GM12878 (cell line): ENCODE results near the gene THADA. TPM values are rescaled to one million over a fixed set of nuclear protein-coding genes. Genes with fewer than 3 reads are reported as not detected.

Source experiments
- BCL11A ChIP-seq: IDR thresholded peaks from 2 replicates; pipeline ENCODE4 v1.6.1; 2011; ENCODE audit warnings: low read depth, low read length
- BCL3 ChIP-seq: IDR thresholded peaks from 2 replicates; pipeline ENCODE4 v1.6.1; 2011; ENCODE audit warnings: borderline replicate concordance, low read depth, mild to moderate bottlenecking, moderate library complexity, low read length; ENCODE audit not compliant: insufficient read depth, poor library complexity, severe bottlenecking
- BRCA1 ChIP-seq: IDR thresholded peaks from 2 replicates; pipeline ENCODE4 v1.6.1; 2011; ENCODE audit warnings: low read depth, low read length, improper control_type of control experiment
- ETV6 ChIP-seq, 2 experiments: fragments of 450-650 bp in 1 of 2; IDR thresholded peaks in 1 of 2; conservative IDR thresholded peaks in 1 of 2; 2 replicates each; pipeline ENCODE4 v1.6.1; 2014; ENCODE audit warnings: antibody characterized with exemption in 1 of 2, borderline replicate concordance in 1 of 2, low read depth in 1 of 2, mild to moderate bottlenecking in 1 of 2, moderate library complexity in 1 of 2
- EZH2 ChIP-seq: IDR thresholded peaks from 2 replicates; pipeline ENCODE4 v1.6.1; 2012; ENCODE audit warnings: low read depth, mild to moderate bottlenecking, control low read depth, inconsistent platforms, low read length, borderline replicate concordance; ENCODE audit not compliant: control insufficient read depth
- GATAD2B ChIP-seq: fragments of 450-650 bp; conservative IDR thresholded peaks from 2 replicates; pipeline ENCODE4 v1.6.1; 2017; ENCODE audit warnings: low read depth, mild to moderate bottlenecking, moderate library complexity
- HDAC6 ChIP-seq: fragments of 200-600 bp; sonication (generic); IDR thresholded peaks from one replicate; pipeline ENCODE4 v1.8.0; 2017; ENCODE audit warnings: antibody characterized with exemption; ENCODE audit not compliant: unreplicated experiment
- MEF2A ChIP-seq: IDR thresholded peaks from 2 replicates; pipeline ENCODE4 v1.6.1; 2011; ENCODE audit warnings: low read depth, mild to moderate bottlenecking, low read length, moderate library complexity; ENCODE audit not compliant: insufficient read depth
- MEF2B ChIP-seq: fragments of 450-650 bp; IDR thresholded peaks from 2 replicates; pipeline ENCODE4 v1.6.1; 2018; ENCODE audit warnings: mild to moderate bottlenecking, moderate library complexity; ENCODE audit not compliant: partially characterized antibody, poor library complexity, severe bottlenecking
- MTA3 ChIP-seq: IDR thresholded peaks from 2 replicates; pipeline ENCODE4 v1.6.1; 2012; ENCODE audit warnings: low read length, inconsistent platforms, borderline replicate concordance
- NBN ChIP-seq: fragments of 450-650 bp; IDR thresholded peaks from 2 replicates; pipeline ENCODE4 v1.6.1; 2016
- NFXL1 ChIP-seq: fragments of 450-650 bp; IDR thresholded peaks from 2 replicates; pipeline ENCODE4 v1.6.1; 2017; ENCODE audit warnings: antibody characterized with exemption, mild to moderate bottlenecking, borderline replicate concordance
- NFYA ChIP-seq: IDR thresholded peaks from 2 replicates; pipeline ENCODE4 v1.6.1; 2011; ENCODE audit warnings: low read depth, mild to moderate bottlenecking, low read length, improper control_type of control experiment, borderline replicate concordance
- PAX5 ChIP-seq: IDR thresholded peaks from 2 replicates; pipeline ENCODE4 v1.6.1; 2011; ENCODE audit warnings: low read depth, low read length, borderline replicate concordance
- RAD51 ChIP-seq: fragments of 450-650 bp; IDR thresholded peaks from 2 replicates; pipeline ENCODE4 v1.6.1; 2016; ENCODE audit warnings: moderate library complexity, mild to moderate bottlenecking, inconsistent platforms
- SIX5 ChIP-seq: IDR thresholded peaks from 2 replicates; pipeline ENCODE4 v1.6.1; 2011; ENCODE audit warnings: mild to moderate bottlenecking, low read depth, low read length, moderate library complexity; ENCODE audit not compliant: severe bottlenecking
- SMARCA5 ChIP-seq: fragments of 450-650 bp; IDR thresholded peaks from 2 replicates; pipeline ENCODE4 v1.6.1; 2017; ENCODE audit warnings: mild to moderate bottlenecking
- SRF ChIP-seq, 2 experiments: IDR thresholded peaks; 2 replicates each; pipeline ENCODE4 v1.6.1; 2011; ENCODE audit warnings: low read depth in 2 of 2, low read length in 2 of 2, mild to moderate bottlenecking in 1 of 2, moderate library complexity in 1 of 2
- TBL1XR1 ChIP-seq: IDR thresholded peaks from 2 replicates; pipeline ENCODE4 v1.6.1; 2012; ENCODE audit warnings: low read depth, low read length, improper control_type of control experiment
- polyA plus RNA-seq, 11 experiments: library from polyadenylated mRNA; depleted of rRNA in 4 of 11; unstranded in 6 of 11; stranded (reverse) in 5 of 11; fragments of >200 nt; fragmentation: Nextera tagmentation in 4 of 11; fragmentation: Illumina TruSeq in 1 of 11; extraction: Ambion mirVana in 4 of 11; extraction: Trizol in 1 of 11; gene quantifications; 1 replicate in 1 of 11; 2 replicates in 10 of 11; pipeline versions ENCODE4 v1.2.1 to v1.2.3, GENCODE V29; 2011 to 2016; ENCODE audit warnings: inconsistent platforms in 2 of 11, missing spikeins in 2 of 11, low read depth in 1 of 11
- total RNA-seq, 4 experiments: library from RNA; depleted of rRNA in 3 of 4; stranded (reverse); fragments of >200 nt in 3 of 4; fragmentation: Illumina TruSeq in 1 of 4; extraction: Trizol in 1 of 4; gene quantifications; 2 replicates each; pipeline versions ENCODE4 v1.2.1 to v1.2.3, GENCODE V29; 2013 to 2021
- TF ChIP-seq, protein P1 (sequence below): fragments of 450-650 bp; IDR thresholded peaks from 2 replicates; pipeline ENCODE4 v1.6.1; 2014; ENCODE audit warnings: mild to moderate bottlenecking
- TF ChIP-seq, protein P2 (sequence below): fragments of 450-650 bp; IDR thresholded peaks from 2 replicates; pipeline ENCODE4 v1.6.1; 2017; ENCODE audit warnings: low read depth, mild to moderate bottlenecking, moderate library complexity

The THADA gene
- total and polyA plus RNA-seq, 10 of the 15 experiments (the other 5 are each of a cell fraction or from before 2014, with no cell fraction given), result 14.6 to 33.2 (median 23.2) TPM

- TF ChIP-seq MEF2B (peak; percentile 98), TBL1XR1 (no peak; the same call in 1 of the 2 replicates), RAD51 (no peak), BCL3 (peak; percentile 69), NFYA (no peak), NBN (peak; percentile 48; the same call in 1 of the 2 replicates), SIX5 (no peak), MTA3 (peak; percentile 81; the same call in 1 of the 2 replicates), BCL11A (peak; percentile 71), NFXL1 (no peak), GATAD2B (peak; percentile 98), SRF (IDR thresholded peaks at IDR 0.05; ENCODE audit: low read depth in 2 of 2, low read length in 2 of 2) (0 out of 4 replicates have a peak, but pooled peaks of 1 of the 2 experiments have one; percentile 10), EZH2 (no peak), MEF2A (0 out of 2 replicates have a peak, but pooled peaks have one; percentile 68), ETV6 (conservative IDR thresholded peaks at IDR 0.05 in 1 of 2, IDR thresholded peaks at IDR 0.05 in 1 of 2; ENCODE audit: borderline replicate concordance in 1 of 2, low read depth in 1 of 2) (peak in 1 of 2 experiments; percentile 66; a peak in 1 of 4 replicates), BRCA1 (no peak), PAX5 (peak; percentile 80), HDAC6 (no peak), SMARCA5 (peak; percentile 62)
- TF ChIP-seq, protein P1, sequence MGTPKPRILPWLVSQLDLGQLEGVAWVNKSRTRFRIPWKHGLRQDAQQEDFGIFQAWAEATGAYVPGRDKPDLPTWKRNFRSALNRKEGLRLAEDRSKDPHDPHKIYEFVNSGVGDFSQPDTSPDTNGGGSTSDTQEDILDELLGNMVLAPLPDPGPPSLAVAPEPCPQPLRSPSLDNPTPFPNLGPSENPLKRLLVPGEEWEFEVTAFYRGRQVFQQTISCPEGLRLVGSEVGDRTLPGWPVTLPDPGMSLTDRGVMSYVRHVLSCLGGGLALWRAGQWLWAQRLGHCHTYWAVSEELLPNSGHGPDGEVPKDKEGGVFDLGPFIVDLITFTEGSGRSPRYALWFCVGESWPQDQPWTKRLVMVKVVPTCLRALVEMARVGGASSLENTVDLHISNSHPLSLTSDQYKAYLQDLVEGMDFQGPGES, result 0 out of 2 replicates have a peak, but pooled peaks have one; percentile 8
- TF ChIP-seq, protein P2, sequence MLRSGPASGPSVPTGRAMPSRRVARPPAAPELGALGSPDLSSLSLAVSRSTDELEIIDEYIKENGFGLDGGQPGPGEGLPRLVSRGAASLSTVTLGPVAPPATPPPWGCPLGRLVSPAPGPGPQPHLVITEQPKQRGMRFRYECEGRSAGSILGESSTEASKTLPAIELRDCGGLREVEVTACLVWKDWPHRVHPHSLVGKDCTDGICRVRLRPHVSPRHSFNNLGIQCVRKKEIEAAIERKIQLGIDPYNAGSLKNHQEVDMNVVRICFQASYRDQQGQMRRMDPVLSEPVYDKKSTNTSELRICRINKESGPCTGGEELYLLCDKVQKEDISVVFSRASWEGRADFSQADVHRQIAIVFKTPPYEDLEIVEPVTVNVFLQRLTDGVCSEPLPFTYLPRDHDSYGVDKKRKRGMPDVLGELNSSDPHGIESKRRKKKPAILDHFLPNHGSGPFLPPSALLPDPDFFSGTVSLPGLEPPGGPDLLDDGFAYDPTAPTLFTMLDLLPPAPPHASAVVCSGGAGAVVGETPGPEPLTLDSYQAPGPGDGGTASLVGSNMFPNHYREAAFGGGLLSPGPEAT, result peak; percentile 89
Observed at GRCh38 chr2:43387092-43388062, 208.5 kb downstream of the THADA start (continued).
